HG03097 (cell line): Measurements from ENCODE around the gene ATP4A.

ENCODE experiments used
- ATAC-seq: cut with Tn5 transposase; IDR thresholded peaks from one replicate; pipeline ENCODE4 v1.9.1; 2021; ENCODE audit not compliant: unreplicated experiment, low FRiP score

Gene ATP4A

DNA sequence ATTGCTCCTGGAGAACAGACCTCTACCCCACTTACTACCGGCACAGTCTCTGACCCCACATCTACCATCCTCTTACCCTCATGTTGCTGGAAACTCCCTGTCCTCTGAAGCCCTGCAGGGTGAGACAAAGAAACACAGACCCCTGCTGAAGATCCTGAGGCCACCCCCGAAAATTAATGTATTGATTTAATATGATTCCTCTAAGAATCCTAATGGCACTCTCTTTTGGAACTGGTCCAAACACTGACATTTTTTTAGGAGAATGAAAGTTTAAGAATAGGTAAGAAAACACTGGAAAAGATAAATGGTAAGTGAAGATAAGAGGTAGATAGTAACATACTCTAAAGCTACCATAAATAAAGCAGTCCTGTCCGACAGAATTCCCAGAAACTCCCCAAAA is 55.3 kb downstream of the ATP4A start:
- no peak for ATAC-seq

DNA sequence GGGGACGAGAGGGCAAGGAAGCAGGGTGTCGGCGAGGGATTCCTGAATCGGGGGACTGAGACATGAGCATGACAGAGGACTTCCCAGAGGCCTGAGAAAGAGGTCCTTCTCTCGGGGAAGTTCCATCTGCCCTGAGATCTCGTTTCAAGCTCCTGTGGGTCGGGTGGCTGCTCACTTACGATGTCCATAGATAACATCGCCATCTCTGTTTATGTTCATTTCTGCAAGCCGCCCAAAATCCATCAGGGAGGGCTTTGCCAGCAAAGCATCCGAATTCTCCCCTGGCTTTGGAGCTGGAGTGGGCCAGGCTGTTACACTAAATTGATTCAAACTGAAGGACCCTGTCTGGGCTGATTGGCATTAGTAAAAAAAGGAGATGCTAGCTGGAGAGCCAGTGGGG is 55.9 kb downstream of the ATP4A start:
- ATAC-seq, result no peak

DNA sequence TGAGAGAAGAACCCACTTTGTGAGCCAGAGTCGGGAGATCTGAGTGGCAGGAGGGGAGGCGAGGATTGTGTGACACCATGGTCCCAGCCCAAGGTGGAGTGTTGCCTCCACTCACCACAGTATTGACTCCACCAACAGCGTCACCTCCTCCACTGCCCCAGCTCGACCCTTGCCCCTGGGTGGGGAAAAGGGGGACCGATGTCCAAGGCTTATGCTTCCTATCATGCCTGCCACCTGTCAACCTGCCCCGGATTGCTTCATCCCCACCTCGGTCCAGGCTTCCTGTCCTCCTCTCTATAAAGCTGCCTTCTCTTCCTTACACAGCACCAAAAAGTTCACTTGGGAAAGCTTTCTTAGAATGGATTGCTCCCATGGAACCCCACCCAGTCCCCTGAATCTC is 57.4 kb downstream of the ATP4A start:
- ATAC-seq, result no peak

DNA sequence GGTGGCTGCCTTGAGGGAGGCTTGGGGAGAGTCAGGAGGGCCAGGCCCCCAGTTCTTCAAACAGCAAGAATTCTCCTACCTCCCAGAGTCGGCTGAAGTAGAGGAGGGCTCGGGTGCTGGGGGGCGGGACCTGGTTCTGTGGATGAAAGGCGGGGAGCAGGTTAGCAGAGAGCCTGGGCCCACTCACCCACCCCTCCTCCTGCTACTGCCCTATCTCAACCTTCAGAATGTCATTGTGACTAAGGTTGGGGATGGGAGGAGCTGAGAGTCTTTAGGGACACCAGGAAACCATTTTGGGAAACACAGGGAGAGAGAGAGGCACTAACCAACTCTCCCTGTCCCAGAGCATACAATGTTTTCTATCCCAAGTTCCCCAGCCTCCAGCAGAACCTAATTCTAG is 60.7 kb downstream of the ATP4A start:
- no peak for ATAC-seq

DNA sequence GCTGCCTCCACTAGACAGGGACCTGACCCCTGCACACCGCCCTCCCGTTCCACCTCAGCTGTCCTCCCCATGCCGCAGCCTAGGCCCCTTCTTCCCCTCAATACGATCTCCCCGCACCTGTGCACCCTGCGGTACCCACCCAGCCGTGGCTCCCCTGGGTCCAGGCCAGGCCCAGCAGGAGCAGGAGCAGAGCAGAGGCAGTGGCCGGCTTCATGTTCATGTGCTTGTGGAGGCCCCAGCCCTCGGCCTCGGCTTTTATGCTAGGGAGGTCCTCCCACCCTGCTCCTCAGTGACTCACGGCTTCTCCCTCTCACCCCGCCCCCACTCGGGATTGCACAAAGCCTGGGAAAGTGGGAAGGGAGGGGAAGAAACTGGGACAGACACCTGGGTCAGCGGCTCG is 61.8 kb downstream of the ATP4A start:
- no peak for ATAC-seq

DNA sequence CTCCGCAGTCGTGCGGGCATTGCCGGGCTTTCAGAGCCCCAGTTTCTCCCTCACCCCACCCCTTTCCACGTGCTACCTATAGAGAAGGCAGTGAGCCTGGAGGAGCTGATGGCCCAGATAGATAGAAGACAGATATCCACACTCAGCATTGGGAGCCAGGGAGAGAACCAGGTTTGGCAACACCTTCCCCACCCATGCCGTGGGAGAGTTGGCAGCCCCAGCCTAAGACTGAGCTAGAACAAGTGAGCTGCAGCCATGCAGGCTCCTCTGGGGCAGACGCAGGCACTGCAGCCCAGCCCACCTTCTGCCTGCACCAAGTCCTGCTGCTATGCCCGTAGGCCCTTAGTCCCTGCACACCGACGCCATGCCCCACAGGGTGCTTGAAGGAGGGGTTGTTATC is 62.8 kb downstream of the ATP4A start:
- no peak for ATAC-seq
